Anterior cingulate cortex (tissue), 58 donors: ENCODE results near the gene DHRSX.
"Not testable (repeated sequence)": the region's sequence is repeated elsewhere in the genome, so short reads cannot be mapped to it uniquely, and the experiment has no call there.

Experiments used
- DNase-seq, 58 donors: peaks; one replicate each; lab custom pipeline; 2025; lab: John Stamatoyannopoulos, UW

Gene DHRSX

DNA sequence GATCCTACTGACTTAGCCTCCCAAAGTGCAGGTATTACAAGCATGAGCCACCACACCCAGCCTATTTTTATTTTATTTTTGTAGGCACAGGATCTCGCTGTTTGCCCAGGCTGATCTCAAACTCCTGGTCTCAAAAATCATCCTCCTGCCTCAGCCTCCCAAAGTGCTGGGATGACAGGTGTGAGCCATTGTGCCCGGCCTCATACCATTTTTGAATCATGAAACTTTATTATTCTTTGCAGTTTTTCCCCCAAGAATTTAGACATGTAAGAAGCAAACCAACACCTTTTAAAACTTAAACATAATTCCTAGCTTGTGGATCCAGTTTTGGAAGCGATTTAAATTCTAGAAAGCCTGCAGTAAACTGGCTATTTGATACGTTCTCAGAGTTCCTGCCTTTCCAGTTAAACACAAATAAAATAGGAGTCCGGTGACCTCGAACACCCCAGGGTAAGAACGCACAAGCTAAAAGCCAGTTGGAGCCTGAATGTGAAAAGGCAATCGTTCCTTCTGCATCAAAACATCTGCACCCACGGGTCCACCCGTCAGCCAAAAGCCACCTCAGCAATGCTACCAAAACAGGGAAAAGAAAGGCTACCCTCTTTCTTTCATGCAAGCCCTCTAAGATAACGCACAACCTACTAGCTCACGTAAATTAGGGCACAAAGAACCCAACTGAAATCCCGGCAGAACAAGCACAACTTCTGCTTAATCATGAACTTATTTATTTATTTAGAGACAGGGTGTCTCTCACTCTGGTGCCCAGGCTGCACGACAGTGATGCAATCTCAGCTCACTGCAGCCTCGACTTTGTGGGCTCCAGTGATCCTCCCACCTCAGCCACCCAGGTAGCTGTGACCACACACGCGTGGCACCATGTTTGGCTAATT lies 39.7 kb downstream of the DHRSX start:
- DNase-seq = not testable (repeated sequence)

GRCh38 chrX:2460048-2460447 lies 40.7 kb downstream of the DHRSX start:
- not testable (repeated sequence) for DNase-seq

GRCh38 chrX:2458309-2458708 lies 42.5 kb downstream of the DHRSX start:
- no peak for DNase-seq

GRCh38 chrX:2457289-2458133 lies 43.3 kb downstream of the DHRSX start:
- DNase-seq = no peak

DNA sequence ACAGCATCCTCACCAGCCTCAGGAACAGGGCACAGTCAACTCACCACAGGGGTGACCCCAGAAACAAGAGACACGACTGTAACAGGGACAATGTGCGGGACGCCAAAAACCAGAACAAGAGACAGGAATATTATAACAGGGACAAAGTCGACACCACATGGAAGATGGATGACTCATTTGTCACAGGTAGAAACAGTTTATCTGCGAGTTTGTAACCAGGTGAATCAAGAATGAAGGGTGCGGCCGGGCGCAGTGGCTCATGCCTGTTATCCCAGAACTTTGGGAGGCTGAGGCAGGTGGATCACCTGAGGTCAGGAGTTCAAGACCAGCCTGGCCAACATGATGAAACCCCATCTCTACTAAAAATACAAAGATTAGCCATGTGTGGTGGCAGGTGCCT lies 44.7 kb downstream of the DHRSX start:
- DNase-seq = not testable (repeated sequence)

DNA sequence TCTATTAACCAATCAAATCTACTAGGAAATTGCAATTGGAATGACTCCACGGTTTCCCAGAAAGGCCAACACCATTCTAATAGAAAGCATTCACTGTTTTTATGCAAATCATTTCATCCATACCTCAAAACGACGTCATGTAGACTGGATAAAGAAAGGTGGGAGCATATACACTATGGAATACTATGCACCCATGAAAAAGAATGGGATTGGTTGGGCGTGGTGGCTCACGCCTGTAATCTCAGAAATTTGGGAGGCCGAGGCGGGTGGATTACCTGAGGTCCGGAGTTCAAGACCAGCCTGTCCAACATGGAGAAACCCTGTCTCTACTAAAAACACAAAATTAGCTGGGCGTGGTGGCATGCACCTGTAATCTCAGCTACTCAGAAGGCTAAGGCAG lies 46.2 kb downstream of the DHRSX start:
- not testable (repeated sequence) for DNase-seq

- DNase-seq = no peak
Measured at GRCh38 chrX:2452799-2453198, 48.0 kb downstream of the DHRSX start.

GRCh38 chrX:2452317-2452784 lies 48.4 kb downstream of the DHRSX start:
- DNase-seq = no peak

DNA sequence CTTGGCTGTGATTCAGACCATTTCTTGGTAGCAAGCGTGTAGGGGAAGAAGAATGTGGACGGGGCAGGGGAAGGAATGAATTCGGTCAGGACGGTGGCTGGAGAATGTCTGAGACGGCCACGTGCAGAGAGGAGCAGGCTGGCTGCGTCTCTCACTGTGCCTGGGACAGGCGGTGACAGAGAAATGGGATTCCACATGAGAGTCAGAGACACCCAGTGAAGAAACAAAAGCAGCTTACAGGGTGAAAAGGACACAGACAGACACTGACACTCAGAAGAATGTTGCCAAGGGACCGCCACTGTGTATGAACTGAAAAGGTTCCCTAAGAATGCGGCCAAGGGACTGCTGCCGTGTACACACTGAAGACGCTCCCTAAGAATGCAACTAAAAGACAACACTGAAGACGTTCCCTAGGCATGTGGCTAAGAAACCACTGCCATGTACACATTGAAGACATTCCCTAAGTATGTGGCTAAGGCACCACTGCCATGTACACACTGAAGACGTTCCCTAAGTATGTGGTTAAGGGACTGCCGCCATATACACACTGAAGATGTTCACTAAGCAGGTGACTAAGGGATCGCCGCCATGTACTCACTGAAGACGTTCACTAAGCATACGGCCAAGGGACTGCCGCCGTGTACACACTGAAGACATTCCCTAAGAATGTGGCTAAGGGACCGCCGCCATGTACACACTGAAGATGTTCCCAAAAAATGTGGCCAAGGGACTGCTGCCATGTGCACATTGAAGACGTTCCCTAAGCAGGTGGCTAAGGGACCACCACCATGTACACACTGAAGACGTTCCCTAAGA lies 49.1 kb downstream of the DHRSX start:
- DNase-seq = no peak

GRCh38 chrX:2450681-2451080 lies 50.1 kb downstream of the DHRSX start:
- DNase-seq = no peak

GRCh38 chrX:2449135-2449886 lies 51.5 kb downstream of the DHRSX start:
- DNase-seq = no peak

DNA sequence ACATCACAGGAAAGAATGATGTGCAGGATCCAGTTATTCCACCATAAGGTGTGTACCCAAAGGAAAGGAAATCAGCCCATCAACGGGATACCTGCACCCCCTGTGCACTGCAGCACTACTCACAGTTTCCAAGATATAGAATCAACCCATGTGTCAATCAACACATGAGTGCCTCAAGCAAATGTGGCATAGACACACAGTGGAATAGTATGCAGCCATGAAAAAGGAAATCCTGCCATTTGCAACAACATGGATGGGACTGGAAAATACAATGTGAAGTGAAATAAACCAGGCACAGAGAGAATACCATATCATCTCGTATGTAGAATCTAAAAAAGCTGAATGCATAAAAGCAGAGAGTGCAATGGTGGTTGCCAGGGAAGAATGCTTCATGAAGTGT lies 53.3 kb downstream of the DHRSX start:
- no peak for DNase-seq

DNA sequence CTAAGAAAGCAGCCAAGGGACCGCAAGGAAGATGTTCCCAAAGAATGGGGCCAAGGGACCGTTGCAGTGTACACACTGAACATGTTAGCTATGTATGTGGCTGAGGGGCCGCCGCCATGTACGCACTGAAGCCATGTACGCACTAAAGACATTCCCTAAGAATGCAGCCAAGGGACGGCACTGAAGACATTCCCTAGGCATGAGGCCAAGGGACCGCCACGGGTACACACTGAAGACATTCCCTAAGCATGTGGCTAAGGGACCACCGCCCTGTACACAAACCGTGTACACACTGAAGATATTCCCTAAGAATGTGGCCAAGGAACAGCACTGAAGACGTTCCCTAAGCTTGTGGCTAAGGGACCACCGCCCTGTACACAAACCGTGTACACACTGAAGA lies 54.0 kb downstream of the DHRSX start:
- no peak for DNase-seq

DNA sequence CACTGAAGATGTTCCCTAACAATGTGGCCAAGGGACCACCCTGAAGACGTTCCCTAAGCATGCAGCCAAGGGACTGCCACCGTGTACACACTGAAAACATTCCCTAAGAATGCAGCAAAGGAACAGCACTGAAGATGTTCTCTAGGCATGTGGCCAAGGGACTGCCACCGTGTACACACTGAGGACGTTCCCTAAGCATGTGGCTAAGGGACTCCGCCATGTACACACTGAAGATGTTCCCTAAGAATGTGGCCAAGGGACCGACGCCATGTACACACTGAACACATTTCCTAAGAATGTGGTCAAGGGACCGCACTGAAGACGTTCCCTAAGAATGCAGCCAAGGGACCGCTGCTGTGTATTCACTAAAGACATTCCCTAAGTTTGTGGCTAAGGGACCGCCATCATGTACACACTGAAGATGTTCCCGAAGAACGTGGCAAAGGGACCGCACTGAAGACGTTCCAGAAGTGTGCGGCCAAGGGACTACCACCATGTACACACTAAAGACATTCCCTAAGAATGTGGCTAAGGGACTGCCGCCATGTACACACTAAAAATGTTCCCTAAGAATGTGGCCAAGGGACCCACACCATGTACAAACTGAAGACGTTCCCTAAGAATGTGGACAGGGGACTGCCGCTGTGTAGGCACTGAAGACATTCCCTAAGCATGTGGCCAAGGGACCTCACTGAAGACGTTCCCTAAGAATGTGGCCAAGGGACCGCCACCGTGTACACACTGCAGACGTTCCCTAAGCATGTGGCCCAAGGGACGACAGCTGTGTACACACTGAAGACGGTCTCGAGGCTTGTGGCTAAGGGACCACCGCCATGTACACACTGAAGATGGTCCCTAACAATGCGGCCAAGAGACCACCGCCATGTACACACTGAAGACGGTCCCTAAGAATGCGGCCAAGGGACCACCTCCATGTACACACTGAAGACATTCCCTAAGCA lies 54.8 kb downstream of the DHRSX start:
- DNase-seq = no peak

DNA sequence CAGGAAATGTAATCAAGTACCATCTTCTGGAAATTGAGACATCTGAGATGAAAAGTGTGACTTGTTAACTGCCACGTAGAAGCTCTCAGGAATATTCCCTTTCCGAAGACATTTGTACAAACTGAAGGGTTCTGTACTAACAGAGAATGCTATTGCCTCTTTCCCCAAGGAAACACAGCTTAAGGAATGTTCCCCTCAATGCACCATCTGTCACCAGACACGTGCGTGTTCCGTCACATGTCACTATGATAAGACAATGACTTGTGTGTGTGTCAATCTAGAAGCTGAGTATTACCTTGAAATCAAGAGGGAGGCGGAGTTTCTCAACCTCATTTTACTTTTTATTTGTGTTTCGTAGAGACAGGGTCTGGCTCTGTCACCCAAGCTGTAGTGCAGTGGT lies 58.1 kb downstream of the DHRSX start:
- no peak for DNase-seq

DNA sequence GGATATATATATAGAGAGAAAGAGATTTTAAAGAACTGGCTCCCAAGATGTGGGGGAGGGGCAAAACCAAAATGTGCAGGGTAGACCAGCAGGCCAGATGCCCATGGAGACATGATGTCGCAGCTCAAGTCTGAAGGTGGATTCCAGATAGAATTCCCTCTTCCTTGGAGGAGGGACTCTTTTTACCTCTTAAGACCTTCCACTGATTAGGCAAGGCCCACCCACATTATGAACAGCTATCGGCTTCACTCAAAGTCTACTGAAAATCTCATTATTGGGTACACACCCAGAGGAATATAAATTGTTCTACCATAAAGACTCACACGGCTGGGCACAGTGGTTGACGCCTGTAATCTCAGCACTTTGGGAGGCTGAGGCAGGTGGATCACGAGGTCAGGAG lies 59.3 kb downstream of the DHRSX start:
- DNase-seq = no peak

DNA sequence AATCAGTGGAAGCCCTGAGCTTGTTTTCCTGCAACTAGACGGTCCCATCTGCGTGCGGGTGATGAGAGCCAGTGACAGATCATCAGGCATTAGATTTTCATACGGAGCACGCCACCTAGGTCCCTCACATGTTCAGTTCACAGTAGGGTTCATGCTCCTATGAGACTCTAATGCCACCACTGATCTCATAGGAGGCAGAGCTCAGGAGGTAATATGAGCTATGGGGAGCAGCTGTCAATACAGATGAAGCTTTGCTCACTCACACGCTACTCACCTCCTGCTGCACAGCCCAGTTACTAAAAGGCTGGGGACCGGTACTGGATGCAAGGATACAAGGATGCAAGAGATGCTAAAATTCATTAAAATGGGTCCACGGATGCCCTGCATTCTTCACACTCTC lies 61.2 kb downstream of the DHRSX start:
- no peak for DNase-seq

DNA sequence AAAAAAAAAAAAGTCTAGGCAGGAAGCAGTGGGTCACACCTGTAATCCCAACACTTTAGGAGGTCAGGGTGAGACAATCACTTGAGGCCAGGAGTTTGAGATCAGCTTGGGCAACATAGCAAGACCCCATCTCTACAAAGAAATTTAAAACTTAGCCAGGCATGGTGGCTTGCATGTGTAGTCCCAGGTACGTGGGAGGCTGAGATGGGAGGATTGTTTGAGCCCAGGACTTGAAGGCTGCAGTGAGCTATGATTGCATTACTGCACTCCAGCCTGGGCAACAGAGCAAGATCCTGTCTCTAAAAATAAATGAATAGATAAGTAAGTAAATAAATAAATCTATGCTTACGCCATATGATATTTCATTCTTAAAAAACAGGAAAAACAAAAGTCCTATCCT lies 65.3 kb downstream of the DHRSX start:
- no peak for DNase-seq
